NCI-H2081 (cell line): ENCODE data around the gene PCDH8.
A peak's percentile ranks its signal among the peaks of the same experiment; 100 is the strongest.
"Not testable (repeated sequence)": the region's sequence is repeated elsewhere in the genome, so short reads cannot be mapped to it uniquely, and the experiment has no call there.

Source experiments
- DNase-seq, 2 experiments: peaks; one replicate each; lab custom pipeline; 2025; lab: John Stamatoyannopoulos, UW

Gene PCDH8

DNA sequence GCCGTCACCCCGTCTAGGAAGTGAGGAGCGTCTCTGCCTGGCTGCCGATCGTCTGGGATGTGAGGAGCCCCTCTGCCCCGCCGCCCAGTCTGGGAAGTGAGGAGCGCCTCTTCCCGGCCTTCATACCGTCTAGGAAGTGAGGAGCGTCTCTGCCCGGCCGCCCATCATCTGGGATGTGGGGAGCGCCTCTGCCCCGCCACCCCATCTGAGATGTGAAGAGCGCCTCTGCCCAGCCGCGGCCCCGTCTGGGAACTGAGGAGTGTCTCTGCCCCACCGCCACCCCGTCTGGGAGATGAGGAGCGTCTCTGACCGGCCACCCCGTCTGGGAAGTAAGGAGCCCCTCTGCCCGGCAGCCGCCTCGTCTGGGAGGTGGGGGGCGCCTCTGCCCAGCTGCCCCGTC, 30.6 kb downstream of the PCDH8 start:
- not testable (repeated sequence) for DNase-seq

DNA sequence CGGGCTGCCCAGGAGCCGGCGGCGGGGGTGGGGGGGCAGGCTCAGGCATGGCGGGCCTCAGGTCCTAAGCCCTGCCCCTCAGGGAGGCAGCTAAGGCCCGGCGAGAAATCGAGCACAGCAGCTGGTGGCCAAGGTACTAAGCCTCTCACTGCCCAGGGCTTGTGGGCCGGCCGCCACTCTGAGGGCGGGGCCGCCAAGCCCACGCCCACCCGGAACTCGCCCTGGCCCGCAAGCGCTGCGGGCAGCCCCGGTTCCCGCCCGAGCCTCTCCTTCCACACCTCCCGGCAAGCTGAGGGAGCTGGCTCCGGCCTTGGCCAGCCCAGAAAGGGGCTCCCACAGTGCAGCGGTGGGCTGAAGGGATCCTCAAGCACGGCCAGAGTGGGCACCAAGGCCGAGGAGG, 33.1 kb downstream of the PCDH8 start:
- no peak for DNase-seq

DNA sequence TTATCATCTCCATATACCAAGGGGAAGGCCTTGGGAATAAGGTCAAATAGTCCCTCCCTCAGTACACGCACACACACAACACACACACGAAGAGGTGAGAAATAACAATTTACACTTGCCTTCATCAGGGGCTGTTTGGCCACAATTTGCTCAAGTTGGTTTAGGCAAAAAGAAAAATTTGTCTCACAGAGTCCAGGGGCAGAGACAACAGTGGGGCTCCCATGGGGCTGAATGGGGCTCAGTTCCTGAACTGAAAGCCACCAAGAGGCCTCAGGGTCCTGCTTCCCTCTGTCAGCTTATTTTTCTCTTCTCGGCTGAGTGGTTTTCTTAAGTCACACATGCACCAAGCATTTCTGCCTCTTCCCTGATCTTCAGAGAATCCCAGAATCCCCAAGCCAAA, 35.5 kb downstream of the PCDH8 start:
- no peak for DNase-seq

DNA sequence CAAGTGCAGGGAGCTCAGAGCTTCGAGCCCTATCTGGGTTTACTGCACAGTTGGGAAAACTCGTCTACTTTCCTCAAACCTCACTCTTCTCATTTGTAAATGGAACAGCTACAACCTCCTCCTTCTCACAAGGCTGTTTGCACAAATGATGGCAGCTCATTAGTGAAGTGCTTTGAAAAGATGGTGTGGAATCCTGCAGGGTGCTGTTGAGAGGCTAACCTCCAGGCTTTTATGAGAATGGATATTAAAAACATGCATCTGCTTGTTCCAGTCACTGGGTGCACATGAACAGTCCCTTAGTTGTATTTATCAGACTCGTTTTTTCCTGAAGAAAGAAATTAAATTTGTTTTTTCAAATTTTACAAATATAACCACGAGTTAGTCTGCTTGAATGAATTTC, 36.6 kb downstream of the PCDH8 start:
- no peak for DNase-seq

DNA sequence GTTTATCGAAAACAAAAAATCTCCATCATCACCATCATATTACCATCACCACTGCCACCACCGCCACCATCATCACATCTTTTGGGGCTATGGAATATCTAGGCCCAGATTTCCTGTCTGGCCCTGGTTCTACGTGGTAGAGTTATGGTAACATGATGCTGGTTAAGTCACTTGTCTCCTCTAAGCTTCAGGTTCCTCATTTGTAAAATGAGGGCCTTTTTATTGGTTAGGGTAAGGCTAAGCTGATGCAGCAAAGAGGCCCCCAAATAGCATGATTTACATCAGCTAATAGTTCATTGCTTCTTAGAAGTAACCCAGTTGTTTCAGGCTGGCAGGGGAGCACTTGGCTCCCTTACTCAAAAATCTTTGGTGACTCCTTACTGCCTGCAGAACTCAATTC, 37.9 kb downstream of the PCDH8 start:
- DNase-seq, result no peak

DNA sequence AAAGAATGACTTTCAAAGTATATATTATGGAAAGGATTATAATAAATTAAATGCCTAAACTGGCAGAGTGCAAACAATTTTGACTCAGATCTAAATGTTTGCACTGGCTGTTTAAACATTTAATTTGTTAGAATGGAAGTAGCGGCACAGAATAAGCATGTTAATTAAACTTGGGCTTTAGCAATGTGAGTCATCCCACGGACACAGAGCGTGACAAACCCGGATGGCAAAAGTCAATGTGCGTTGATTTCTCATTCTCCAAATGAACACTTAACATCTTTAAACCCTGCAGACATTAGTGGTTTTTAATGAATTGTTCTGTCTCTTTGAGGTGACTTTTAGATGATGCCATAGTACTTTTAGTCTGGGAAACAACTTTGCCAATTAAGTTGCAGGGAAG, 38.4 kb downstream of the PCDH8 start:
- DNase-seq, result peak in 1 of 2 experiments; percentile 31

DNA sequence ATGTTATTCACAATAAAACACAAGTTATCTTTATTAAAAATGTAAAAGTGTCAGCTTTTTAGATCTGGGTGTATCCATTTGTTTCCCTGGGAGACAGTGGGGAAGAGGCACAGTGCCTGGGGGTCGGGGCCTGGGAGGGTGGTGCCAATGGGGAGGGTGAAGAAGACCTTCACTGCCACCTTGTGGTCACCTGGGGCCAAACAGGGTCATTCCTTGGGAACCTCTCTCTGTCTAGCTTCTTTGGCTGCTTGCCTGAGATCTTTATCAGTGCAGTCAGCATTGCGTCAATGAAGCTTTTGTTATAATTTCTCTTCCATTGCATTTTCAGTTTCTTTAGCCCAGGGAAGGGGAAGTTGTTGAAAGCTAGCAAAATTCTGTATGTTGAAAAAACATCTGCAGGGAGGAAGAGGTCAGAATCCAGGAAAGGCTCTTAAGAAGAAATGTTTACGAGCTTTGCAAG, 39.1 kb downstream of the PCDH8 start:
- peak; percentile 64 to 78 for DNase-seq

DNA sequence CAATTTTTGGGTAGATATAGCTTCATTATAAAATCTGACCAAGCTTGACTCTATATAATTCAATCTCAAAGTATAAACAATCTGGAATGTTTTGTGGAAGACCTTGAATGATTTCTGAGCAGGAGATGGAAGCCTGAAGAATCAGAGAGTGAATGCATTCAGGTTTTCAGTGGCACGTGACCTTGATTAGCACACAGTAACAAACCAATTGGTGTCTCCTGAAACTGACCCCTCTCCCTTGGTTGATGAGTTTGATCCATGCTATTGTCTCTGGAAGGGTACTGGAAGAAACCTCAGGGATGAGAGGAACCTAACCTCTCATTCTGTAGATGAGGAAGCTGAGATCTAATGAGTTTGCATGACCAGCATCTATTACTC, 39.6 kb downstream of the PCDH8 start:
- DNase-seq, result no peak

DNA sequence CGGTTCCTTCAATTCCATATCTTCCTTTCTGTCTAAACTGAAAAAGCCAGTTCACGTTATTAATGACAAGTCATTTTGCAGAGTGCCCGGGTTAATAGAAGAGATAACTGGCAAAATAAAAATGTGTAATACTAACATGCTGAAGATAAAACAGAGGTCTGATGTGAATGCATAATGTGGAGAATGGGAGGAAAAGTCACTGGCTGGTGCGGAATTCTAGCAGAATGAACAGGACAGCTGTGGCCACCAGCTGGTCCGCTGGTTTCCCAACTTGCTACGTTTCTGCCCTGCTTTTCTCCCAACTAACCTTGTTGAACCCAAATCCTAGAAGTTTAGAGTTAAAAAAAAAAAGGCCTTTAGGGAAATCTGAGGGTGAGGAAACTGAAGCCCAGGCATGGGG, 42.4 kb downstream of the PCDH8 start:
- no peak for DNase-seq

DNA sequence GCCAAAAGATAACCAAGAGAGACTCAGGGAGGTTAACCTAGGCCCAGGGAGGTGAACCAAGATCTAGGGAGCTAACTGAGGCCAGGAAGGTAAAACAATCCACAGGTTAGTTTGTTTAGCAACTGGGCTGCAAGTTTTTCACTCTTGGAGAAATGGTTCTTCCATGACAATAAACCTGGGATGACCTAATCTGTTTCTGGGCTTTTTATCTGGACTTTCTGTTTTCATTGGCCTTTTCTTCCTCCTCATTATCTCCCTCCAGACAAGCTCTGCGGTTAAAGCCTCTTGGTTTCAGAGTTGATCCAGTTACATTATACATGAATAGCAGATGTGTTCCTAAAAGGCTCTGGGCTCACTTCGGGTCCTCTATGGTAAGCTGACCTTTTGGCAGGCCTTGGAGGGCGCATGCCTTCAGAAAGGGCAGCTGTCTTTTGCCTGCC, 44.2 kb downstream of the PCDH8 start:
- no peak for DNase-seq

DNA sequence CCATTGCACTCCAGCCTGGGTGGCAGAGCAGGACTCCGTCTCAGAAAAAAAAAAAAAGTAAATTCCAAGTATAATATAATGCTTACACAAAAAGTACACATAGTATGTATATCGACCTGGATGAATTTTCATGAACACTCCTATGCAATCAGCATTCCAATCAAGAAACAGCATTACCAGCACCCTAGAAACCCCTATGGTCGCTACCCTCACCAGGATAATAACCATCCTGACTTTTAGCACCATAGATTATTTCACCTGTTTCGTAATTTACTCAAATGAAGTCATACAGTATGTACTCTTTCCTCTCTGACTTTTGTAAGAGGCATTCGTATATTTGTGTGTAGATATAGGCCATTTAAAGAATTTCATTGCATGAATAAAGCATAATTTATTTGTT, 47.6 kb downstream of the PCDH8 start:
- no peak for DNase-seq

DNA sequence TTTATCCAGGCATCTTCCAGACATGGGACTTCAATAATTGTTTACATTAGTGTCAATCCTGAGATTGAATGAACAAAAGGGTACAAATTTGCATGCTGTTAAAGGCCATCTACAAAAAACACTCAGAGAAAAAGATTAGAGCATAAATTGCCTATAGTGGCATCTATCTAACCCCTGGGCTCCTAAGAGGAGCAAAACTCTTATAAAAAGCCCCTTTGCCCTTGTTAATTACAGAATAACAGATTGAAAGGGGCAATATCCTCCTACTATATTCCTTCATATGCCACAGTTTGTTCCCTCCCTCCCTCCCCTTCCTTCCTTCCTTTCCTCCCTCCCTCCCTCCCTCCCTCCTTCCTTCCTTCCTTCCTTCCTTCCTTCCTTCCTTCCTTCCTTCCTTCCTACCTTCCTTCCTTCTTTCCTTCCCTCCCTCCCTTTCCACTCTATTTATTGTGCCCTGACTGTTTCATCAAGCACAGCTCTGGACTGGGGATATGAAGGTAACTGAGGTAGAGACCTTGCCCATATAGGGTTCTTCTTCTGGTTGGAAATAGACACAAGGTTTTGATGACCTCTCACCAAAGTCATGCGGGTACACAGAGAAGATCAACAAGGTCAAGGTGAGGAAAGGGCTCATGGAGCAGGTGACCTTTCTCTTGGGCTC, 49.5 kb downstream of the PCDH8 start:
- no peak for DNase-seq

DNA sequence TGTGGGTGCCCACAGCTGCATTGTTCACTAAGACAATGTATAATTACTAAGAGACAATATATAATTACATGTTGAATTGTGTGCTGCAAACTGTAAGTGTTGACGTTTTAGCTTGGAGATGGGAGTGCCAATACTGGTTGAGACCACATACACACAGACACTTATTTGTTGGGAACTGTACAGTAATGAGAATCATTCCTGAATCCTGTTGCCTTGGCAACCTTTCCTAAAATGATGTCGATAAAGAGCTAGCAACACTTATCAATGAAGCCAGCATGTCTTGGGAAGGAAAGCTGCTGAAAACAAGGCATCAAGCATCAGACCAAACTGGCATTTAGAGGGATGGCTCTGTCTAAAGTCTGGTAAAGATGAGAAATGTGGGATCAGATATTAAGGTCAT, 51.3 kb downstream of the PCDH8 start:
- DNase-seq, result no peak

DNA sequence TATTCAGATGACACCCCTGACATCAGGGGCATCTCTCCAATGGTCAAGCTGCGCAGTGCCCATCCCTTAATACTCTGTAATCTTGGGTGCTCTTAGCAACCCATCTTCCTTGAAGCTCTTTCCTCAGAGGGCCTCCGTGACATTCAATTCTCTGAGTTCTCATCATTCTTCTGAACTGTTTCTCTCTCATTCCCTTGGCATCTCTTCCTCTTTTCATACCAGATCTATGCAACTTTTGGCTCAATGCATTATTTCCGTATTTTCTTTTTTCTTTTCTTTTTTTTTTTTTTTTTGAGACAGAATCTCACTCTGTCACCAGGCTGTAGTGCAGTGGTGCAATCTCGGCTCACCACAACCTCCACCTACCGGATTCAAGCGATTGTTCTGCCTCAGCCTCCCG, 53.9 kb downstream of the PCDH8 start:
- DNase-seq, result no peak

DNA sequence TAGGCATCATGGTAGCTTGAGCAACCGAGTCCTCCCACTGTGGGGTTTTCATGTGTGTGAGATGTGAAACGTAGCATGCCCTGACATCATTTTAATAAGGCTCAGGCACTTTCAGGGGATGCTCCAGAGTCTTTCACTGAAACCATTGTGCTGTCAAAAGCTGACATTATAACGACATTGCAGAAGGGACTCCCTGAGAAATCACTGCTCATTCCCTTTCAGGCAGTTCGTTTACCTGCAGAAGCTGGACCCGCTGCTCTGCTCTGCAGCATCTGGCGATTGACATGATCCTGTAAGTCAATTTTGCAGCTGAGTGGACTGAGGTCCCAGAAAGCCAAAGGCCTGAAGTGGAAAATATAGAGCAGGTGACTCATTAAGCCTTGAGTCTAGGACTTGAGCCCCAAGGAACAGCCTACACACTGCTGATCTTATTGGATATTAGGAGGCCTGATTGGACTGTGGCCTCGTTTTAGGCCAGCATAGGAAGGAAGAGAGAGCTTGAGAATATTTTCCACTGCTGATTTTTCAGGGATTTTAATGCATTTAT, 54.9 kb downstream of the PCDH8 start:
- DNase-seq, result no peak
